Measurements from ENCODE around the gene RPS17.
"Not testable (repeated sequence)": the region's sequence is repeated elsewhere in the genome, so short reads cannot be mapped to it uniquely, and the experiment has no call there.

The RPS17 gene

GRCh38 chr15:82536409-82537350 is 3.6 kb downstream of the RPS17 start:
- in situ Hi-C loops (cut with MboI; ENCODE audit: low pct_unique_long_range_greater_than_20kb, low sequenced_read_pairs, unreplicated experiment) = loop anchor here (10.0 to 25.0 kb wide), 3 partner anchors 274 to 468 kb away; partner anchors contain the start of genes EFL1 and SAXO2
- no peak for DNase-seq (ENCODE audit: low spot score)
- TF ChIP-seq, protein P1, sequence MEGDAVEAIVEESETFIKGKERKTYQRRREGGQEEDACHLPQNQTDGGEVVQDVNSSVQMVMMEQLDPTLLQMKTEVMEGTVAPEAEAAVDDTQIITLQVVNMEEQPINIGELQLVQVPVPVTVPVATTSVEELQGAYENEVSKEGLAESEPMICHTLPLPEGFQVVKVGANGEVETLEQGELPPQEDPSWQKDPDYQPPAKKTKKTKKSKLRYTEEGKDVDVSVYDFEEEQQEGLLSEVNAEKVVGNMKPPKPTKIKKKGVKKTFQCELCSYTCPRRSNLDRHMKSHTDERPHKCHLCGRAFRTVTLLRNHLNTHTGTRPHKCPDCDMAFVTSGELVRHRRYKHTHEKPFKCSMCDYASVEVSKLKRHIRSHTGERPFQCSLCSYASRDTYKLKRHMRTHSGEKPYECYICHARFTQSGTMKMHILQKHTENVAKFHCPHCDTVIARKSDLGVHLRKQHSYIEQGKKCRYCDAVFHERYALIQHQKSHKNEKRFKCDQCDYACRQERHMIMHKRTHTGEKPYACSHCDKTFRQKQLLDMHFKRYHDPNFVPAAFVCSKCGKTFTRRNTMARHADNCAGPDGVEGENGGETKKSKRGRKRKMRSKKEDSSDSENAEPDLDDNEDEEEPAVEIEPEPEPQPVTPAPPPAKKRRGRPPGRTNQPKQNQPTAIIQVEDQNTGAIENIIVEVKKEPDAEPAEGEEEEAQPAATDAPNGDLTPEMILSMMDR (IDR thresholded peaks at IDR 0.05; ENCODE audit: extremely low read depth, insufficient read depth, missing control alignments) = no peak

DNA sequence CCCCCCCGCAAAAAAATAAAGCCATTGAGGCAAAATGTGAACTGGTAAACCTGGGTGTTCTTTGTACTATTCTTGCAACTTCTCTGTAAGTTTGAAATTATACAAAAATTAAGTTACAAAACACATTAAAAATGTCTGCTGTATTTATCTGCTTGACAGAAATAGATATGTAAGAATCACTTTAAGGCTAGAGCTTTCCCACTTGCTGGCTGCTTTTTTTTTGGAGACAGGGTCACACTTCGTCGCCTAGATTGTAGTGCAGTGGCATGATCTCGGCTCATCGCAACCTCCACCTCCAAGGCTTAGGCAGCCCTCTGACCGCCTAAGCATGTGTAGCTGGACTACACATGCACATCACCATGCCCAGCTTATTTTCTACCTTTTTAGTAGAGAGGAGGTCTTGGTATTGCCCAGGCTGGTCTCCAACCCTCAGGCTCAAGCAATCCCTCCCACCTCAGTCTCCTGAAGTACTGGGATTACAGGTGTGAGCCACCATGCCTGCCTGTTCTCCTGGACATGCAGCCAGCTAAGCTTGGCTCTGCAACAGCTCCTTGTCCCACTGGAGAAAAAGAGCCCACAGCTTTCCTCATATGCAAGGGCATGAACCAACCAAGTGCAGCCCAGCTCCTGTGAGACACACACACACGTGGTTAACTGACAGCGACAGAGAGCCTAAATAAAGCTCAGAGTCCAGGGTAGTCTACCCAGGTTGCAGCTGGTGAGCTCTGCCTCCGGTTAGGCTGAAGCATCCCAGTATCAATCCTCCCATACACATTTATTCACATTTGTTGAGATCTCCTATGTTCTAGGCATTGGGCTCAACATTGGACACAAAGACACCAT is 4.5 kb downstream of the RPS17 start:
- TF ChIP-seq, protein P1 (IDR thresholded peaks at IDR 0.05; ENCODE audit: extremely low read depth, insufficient read depth, missing control alignments) = no peak
- in situ Hi-C loops (cut with MboI; ENCODE audit: low pct_unique_long_range_greater_than_20kb, low sequenced_read_pairs, unreplicated experiment) = loop anchor here (10.0 to 25.0 kb wide), 3 partner anchors 273 to 469 kb away; partner anchors contain the start of genes EFL1 and SAXO2
- DNase-seq (ENCODE audit: low spot score) = no peak

- in situ Hi-C loops (cut with MboI; ENCODE audit: low pct_unique_long_range_greater_than_20kb, low sequenced_read_pairs, unreplicated experiment) = loop anchor here (10.0 to 25.0 kb wide), 3 partner anchors 273 to 470 kb away; partner anchors contain the start of genes EFL1 and SAXO2
Measured at GRCh38 chr15:82535151-82535550, 5.1 kb downstream of the RPS17 start.

GRCh38 chr15:82534457-82534861 is 5.8 kb downstream of the RPS17 start:
- in situ Hi-C loops (cut with MboI; ENCODE audit: low pct_unique_long_range_greater_than_20kb, low sequenced_read_pairs, unreplicated experiment) = loop anchor here (10.0 to 25.0 kb wide), 3 partner anchors 272 to 470 kb away; partner anchors contain the start of genes EFL1 and SAXO2
- not testable (repeated sequence) for DNase-seq (ENCODE audit: low spot score)

More at GRCh38 chr15:82535151-82535550, 5.1 kb downstream of the RPS17 start:
- DNase-seq (ENCODE audit: low spot score) = not testable (repeated sequence)

DNA sequence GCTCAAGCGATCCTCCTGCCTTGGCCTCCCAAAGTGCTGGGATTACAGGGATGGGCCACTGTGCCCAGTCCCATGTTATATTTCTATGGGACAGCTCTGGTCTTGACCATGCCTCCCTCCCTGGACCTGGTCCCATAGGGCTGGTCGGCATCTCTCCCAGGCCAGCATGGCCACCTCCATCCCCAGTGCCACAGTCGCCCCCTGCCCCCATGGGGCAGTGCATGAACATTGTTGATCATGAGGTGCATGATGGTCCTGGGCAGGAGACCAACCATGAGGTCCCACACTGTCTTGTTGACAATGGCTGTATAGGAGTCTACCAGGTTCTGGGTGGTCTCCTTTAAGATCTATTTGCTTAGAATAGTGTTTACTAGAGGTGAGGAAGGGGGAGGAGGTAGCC is 6.5 kb downstream of the RPS17 start:
- DNase-seq (ENCODE audit: low spot score) = no peak
- TF ChIP-seq, protein P1 (IDR thresholded peaks at IDR 0.05; ENCODE audit: extremely low read depth, insufficient read depth, missing control alignments) = no peak
- in situ Hi-C loops (cut with MboI; ENCODE audit: low pct_unique_long_range_greater_than_20kb, low sequenced_read_pairs, unreplicated experiment) = loop anchor here (10.0 to 25.0 kb wide), 3 partner anchors 272 to 471 kb away; partner anchors contain the start of genes EFL1 and SAXO2

DNA sequence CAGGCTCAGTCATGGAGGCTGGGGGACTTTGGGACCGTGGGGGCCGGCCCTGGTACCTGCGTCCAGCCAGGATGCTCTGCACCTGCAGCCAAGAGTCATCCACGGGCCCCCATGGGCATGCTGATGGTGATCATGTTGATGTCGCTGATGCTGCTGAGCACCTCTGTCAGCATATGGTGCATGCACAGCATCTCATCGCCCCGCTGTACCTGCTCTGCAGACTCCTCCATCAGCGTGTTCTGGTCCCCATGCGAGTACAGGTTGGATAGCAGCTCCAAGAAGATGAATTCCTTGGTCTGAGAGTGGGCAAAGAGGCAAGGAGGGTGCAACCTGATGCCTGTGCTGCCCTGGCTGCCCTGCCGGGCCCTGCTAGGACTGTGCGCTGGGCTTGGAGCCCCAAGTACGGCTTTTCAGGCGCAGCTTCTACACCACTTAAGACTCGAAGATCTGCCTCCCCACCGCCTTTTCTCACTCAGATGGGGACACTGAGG is 7.2 kb downstream of the RPS17 start:
- TF ChIP-seq, protein P1 (IDR thresholded peaks at IDR 0.05; ENCODE audit: extremely low read depth, insufficient read depth, missing control alignments) = no peak
- no peak for DNase-seq (ENCODE audit: low spot score)
- in situ Hi-C loops (cut with MboI; ENCODE audit: low pct_unique_long_range_greater_than_20kb, low sequenced_read_pairs, unreplicated experiment) = loop anchor here (10.0 to 25.0 kb wide), 3 partner anchors 271 to 472 kb away; partner anchors contain the start of genes EFL1 and SAXO2

- in situ Hi-C loops (cut with MboI; ENCODE audit: low pct_unique_long_range_greater_than_20kb, low sequenced_read_pairs, unreplicated experiment) = loop anchor here (10.0 to 25.0 kb wide), 3 partner anchors 270 to 472 kb away; partner anchors contain the start of genes EFL1 and SAXO2
- TF ChIP-seq, protein P1 (IDR thresholded peaks at IDR 0.05; ENCODE audit: extremely low read depth, insufficient read depth, missing control alignments) = no peak
- DNase-seq (ENCODE audit: low spot score) = no peak
Measured at GRCh38 chr15:82532383-82532990, 7.8 kb downstream of the RPS17 start.

All from GM13977 (cell line).